ENCODE measurements around the gene CCDC81.
"Not testable (repeated sequence)": the region's sequence is repeated elsewhere in the genome, so short reads cannot be mapped to it uniquely, and the experiment has no call there.

CCDC81 gene

GRCh38 chr11:86390487-86390886 lies 15.8 kb downstream of the CCDC81 start:
- DNase-seq = no peak

DNA sequence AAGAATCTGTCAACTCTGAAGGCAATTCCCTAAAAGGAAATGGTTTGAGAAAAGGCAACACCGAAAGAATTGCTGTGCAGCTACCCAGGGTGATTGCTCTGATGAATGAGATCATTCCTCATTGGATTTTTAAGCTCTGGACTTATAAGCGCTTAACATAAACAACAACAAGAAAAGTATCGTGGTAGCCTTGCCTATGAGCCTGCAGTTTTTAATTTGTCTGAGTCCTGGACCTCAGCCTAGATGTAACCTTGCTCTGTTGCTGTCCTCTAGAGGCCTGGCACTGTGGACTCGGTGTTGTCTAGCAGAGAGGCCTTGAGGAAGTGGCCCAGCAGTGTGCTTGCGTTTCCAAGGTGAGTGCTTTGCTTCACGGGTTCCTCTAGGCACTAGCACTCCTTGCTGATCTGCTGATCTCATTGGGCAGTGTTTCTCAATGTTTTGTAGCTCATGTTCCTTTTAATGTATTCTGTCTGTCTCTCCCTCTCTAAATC lies 20.4 kb downstream of the CCDC81 start:
- DNase-seq = no peak

DNA sequence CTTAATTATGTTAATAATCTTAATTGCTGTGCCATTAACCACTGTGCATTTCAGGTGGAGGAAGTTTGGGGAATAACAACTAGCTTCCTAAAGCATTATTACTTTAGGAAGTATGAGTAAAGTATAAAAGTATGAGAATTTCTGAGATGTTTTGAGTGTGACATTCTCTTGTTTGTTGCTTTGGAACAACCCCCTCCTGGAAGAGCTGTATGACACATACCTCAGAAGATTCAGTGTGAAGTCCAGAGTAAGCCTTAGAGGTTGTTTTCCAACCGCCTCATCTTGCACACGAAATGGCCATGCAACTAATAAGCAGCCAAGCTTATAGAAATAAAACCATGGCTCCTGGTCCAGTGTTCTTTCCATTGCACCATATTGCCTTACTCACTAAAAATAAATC lies 21.7 kb downstream of the CCDC81 start:
- DNase-seq = no peak

DNA sequence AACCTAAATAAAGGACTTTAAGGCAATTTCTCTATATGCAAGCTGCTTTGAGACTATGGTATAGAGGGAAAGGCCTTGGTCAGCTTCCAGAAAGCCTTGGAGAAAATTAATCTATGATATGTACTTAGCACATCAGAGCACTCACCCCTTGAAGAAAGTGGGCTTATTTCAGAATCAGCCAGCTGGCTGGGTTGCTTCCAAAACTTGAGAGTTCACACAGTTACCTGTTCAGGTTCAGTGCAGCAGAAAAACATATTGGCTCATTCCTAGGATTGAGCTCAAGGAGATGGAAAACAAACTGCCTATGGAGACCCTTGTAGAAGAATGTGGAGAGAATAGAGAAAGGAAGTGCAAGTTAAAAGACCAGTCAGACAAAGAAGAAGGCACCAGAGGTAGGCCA lies 22.7 kb downstream of the CCDC81 start:
- no peak for DNase-seq

DNA sequence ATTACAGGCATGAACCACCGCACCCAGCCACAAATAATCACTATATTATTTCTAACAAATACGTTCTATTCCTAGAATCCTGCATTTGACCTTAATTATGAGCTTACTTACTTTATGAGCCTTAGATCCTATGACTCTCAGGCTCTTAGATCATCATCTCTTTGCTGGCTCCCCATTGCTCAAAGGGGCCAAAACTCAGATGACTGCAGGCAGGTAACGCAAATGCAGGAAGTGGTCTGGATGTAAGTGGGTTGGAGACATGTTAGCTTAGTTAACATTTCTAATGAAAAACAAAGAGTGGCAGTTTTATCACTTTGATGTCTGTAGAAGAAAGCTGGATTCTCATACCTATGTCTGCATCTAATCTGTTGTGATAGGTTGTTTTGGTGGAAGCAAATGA lies 23.4 kb downstream of the CCDC81 start:
- no peak for DNase-seq

DNA sequence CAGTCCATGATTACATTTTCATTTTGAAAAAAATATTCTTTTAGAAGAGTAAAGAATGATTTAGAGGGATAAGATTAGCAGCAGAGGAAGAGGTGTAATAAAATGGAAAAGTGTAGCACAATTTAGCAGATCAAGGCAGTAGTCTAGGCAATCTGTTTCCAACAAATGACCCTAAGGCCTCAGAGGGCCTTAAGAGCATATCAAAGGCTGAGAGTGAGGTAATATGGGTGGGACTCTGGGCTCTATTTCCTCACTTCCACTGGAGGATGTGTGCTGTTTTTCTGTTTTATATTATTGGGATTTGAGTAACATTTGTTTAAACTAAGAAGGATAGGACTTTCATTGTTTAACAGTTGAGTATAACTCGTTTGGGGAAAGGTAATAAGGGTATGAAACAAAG lies 28.8 kb downstream of the CCDC81 start:
- DNase-seq = no peak

GRCh38 chr11:86408845-86409244 lies 34.2 kb downstream of the CCDC81 start:
- DNase-seq = no peak

DNA sequence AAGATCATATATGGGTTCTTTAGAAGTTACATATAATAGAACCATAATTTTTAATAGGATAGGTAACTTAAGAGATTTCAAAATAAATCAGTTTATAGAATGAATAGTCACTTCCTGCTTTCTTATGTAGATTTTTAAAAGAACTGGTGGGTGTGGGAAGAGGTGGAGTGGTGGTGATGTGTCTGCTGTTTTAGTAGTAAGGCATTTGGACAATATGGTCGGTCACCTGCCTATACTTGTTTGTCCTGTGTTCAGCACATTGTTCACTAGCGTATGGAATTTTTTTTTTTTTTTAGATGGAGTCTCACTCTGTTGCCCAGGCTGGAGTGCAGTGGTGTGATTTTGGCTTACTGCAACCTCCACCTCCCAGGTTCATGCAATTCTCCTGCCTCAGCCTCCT lies 39.3 kb downstream of the CCDC81 start:
- DNase-seq = no peak

- DNase-seq = no peak
Measured at GRCh38 chr11:86415026-86415425, 40.3 kb downstream of the CCDC81 start.

DNA sequence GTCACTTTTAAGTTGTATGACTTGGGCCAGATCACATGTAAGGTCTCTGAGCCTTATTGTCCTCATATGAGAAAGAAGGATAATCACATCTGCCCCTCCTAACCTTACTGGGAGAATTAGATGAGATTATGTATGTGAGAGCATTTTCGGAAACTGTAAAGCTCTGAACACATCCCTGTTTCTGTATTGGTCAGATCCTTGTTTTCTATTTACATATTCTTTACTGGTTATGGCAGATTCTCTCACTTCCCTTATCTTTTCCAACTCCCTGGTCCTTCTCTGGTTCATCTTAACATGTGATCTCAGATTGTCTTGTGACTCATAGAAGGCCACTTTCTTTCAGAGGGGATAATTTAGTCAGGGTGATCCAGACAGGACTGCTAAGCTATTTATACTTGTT lies 41.8 kb downstream of the CCDC81 start:
- DNase-seq = no peak

DNA sequence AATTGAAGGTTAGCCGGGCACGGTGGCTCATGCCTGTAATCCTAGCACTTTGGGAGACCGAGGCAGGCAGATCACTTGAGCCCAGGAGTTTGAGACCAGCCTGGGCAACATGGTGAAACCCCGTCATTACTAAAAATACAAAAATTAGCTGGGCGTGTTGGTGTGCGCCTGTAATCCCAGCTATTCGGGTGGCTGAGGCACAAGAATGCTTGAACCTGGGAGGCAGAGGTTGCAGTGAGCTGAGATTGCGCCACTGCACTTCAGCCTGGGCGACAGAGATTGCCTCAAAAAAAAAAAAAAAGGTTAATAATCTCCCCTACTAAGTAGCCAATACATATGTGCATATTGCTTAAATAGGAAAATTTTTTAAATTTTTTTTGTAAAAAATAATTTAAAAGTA lies 42.3 kb downstream of the CCDC81 start:
- not testable (repeated sequence) for DNase-seq

DNA sequence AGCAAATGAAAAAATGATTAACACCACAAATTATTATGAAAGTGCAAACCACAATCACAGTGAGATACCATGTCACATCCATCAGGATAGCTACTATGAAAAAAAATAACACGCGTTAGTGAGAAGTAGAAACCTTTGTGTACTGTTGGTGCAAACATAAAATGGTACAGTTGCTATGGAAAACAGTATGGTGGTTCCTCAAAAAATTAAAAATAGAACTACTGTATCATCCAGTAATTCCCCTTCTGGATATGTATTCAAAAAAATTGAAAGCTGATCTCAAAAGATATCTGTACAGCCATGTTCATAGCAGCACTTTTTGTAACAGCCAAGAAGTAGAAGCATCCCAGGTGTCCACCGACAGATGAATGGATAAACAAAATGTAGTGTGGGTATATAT lies 43.4 kb downstream of the CCDC81 start:
- DNase-seq = no peak

GRCh38 chr11:86418513-86418912 lies 43.8 kb downstream of the CCDC81 start:
- DNase-seq = no peak

DNA sequence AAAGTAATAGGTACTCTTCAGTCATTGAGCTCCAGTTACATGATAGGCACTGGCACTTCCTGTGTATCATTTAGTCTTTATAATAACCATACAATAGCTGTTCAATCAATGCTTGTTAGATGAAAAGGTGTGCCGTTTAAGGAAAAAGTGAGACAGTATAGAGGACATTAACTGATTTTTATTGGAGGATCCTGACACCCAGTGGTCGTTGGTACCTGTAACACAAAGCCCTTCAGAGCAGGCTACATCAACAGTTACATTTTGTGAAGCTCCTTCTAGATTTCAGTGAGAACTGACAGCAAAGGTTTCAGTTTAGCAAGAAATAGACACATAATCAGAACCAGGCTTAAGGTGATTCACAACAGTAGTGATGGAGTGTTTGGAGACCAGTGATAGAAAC lies 44.2 kb downstream of the CCDC81 start:
- DNase-seq = no peak

DNA sequence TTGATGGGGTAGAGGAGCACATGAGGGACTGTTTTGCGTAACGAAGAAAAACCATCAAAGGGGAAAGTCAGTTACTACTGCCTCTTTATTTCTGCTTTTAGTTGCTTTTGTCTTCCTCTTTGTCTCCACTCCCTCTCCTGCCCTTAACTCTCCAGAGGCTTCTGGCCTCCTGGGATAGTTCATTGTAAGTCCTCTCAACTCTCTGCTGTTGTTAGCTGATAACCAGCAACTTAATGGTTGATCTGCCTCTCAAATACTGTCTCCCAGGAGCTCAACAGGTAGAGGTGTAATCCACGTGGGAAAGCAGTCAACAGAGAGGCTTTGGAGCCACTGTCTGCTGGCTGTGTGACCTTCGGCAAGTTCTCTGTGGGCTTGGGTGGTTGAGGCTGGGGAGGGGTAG lies 47.3 kb downstream of the CCDC81 start:
- no peak for DNase-seq

- DNase-seq = no peak
Measured at GRCh38 chr11:86422371-86422770, 47.7 kb downstream of the CCDC81 start.

GRCh38 chr11:86423488-86423887 lies 48.8 kb downstream of the CCDC81 start:
- DNase-seq = not testable (repeated sequence)

DNA sequence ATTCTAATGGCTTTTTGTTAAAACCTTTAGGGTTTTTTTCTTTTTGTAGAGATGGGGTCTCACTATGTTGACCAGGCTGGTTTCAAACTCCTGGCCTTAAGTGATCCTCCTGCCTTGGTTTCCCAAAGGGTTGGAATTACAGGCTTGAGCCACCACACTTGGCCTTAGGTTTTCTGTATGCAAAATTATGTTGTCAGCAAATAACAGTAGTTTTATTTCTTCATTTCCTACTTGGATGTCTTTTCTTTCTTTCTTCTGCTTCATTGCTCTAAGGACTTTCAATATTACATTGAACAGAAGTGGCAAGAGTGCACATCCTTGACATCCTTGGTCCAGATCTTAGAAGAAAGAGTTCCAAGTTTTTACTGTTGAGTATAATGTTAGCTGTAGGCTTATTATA lies 52.8 kb downstream of the CCDC81 start:
- no peak for DNase-seq

DNA sequence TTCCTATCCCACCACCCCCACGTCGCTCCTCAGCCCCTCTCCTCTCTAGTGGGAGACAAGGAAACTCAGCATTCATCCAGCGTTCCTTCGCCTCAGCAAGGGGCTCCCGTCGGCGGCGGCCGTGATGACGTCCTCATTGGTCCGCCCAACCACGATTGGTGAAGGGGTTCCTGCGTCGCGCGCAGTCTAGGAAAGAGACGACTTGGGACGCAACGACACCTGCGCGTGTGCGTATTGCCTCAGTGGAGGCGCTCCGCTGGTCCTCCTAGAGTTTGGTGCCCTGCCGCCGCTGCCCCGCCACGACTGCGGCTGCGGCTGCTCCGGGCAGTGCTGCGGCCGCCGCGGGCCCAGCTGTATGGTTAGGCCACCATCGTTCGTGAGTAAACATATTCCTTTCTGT lies 56.6 kb downstream of the CCDC81 start:
- no peak for DNase-seq

DNA sequence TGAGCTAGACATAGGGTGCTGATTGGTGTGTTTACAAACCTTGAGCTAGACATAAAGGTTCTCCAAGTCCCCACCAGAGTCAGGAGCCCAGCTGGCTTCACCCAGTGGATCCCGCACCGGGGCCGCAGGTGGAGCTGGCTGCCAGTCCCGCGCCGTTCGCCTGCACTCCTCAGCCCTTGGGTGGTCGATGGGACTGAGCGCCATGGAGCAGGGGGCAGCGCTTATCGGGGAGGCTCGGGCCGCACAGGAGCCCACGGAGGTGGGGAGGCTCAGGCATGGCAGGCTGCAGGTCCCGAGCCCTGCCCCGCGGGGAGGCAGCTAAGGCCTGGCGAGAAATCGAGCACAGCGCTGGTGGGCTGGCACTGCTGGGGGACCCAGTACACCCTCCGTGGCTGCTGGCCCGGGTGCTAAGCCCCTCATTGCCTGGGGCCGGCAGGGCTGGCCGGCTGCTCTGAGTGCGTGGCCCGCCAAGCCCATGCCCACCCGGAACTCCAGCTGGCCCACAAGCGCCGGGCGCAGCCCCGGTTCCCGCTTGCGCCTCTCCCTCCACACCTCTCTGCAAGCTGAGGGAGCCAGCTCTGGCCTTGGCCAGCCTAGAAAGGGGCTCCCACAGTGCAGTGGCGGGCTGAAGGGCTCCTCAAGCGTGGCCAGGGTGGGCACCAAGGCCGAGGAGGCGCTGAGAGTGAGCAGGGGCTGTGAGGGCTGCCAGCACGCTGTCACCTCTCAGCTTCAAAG lies 58.8 kb downstream of the CCDC81 start:
- DNase-seq = not testable (repeated sequence)

DNA sequence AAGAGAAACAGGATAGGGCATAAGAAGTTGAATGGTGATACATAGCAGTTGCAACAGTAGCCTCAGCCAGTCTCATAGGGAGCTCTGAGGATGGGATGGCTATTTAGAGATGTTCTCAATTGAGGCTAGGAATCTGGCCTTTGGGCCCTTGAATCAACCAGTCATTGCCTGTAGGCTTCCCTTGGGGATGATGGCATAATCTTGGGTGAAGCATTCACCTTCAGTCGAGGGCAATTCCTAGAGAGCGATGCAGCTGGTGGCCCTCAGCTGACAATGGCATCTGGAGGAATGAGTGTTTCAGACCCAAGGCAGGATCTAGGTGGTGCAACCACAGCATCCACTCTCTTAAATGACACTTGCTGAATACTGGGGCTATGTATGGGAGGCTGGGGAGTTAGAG lies 61.0 kb downstream of the CCDC81 start:
- DNase-seq = no peak

- no peak for DNase-seq
Measured at GRCh38 chr11:86438685-86439084, 64.0 kb downstream of the CCDC81 start.

GRCh38 chr11:86440305-86440716 lies 65.6 kb downstream of the CCDC81 start:
- DNase-seq = no peak

DNA sequence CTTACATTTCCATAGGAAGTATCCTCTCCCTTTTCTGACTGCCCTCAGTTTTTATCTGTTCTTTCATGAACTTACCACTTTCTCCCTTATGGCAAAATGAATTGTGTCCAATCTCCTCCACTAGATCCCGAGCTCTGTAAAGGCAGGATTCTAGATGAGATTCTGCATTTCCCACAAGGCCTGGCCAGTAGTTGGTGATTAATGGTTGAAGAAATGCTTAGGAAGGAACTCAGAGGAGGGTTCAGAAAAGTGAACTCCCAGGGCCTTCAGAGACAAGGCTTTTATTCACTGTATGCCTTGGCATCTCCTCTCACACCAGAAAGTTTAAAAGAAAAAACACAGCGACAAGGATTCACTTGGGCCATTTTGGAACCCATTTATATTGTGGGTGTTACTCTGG lies 66.2 kb downstream of the CCDC81 start:
- no peak for DNase-seq

- no peak for DNase-seq
Measured at GRCh38 chr11:86442420-86442819, 67.7 kb downstream of the CCDC81 start.
